Lower leg skin (tissue), 4 donors: ENCODE measurements around the gene PTPRN2. TPM values are rescaled to one million over a fixed set of nuclear protein-coding genes. Genes with fewer than 3 reads are reported as not detected.

Source experiments
- DNase-seq, 2 donors: peaks; one replicate each; pipeline ENCODE4 v3.0.0-alpha.2; 2019; ENCODE audit warnings: low spot score in 2 of 2
- H3K4me3 ChIP-seq: fragments of 200-600 bp; sonication (generic); 2 replicates; pipeline ENCODE4 v1.5.1; 2017; ENCODE audit warnings: mild to moderate bottlenecking, low read depth; ENCODE audit not compliant: poor library complexity, severe bottlenecking
- CTCF ChIP-seq, 3 donors: fragments of 450-650 bp; IDR thresholded peaks; one replicate each; pipeline ENCODE4 v1.5.1; 2016; ENCODE audit warnings: antibody characterized with exemption in 3 of 3, mild to moderate bottlenecking in 3 of 3, moderate library complexity in 2 of 3
- POLR2A ChIP-seq, 2 donors: fragments of 450-650 bp; IDR thresholded peaks; one replicate each; pipeline ENCODE4 v1.6.1; 2016 to 2017; ENCODE audit warnings: antibody characterized with exemption in 2 of 2, mild to moderate bottlenecking in 1 of 2, moderate library complexity in 1 of 2
- WGBS, 2 donors: methylation state at CpG; one replicate each; pipeline ENCODE4 v1.1.5; 2018; 5-methylcytosine and 5-hydroxymethylcytosine counted together
- intact Hi-C: fragments of 100-400 bp; cut with DNase I; formaldehyde crosslinking; loops from one replicate; pipeline ENCODE4 v1.15.0; 2023; ENCODE audit warnings: low total_unique reads
- total RNA-seq, 4 donors: library from RNA; depleted of rRNA; stranded (reverse); fragments of >200 nt; gene quantifications; one replicate each; pipeline ENCODE4 v1.1.0, GENCODE V29; 2016

Gene PTPRN2
- total RNA-seq, 4 donors from 2014 or later, result 0.11 to 1.6 (median 0.92) TPM

GRCh38 chr7:158141221-158141582, 446.4 kb downstream of the PTPRN2 start:
- WGBS, 2 donors, result 85 to 95% methylated on average over 17 of the region's 17 CpGs
- TF ChIP-seq POLR2A (IDR thresholded peaks at IDR 0.05) (no peak), CTCF (IDR thresholded peaks at IDR 0.05) (no peak)
- DNase-seq, result no peak
- no peak overlapping the region for H3K4me3 ChIP-seq
- intact Hi-C loops, result no loop called here

- intact Hi-C loops, result no loop called here
- no peak overlapping the region for H3K4me3 ChIP-seq
- TF ChIP-seq CTCF (IDR thresholded peaks at IDR 0.05) (no peak), POLR2A (IDR thresholded peaks at IDR 0.05) (no peak)
- 85 to 92% methylated on average over 31 of the region's 31 CpGs for WGBS, 2 donors
- no peak for DNase-seq
Observed at GRCh38 chr7:158140538-158141220, 446.9 kb downstream of the PTPRN2 start.

- WGBS, 2 donors, result 79 to 88% methylated on average over 10 of the region's 10 CpGs
- TF ChIP-seq CTCF (IDR thresholded peaks at IDR 0.05), result no peak
- no peak for TF ChIP-seq POLR2A (IDR thresholded peaks at IDR 0.05)
- no peak for DNase-seq
- no peak overlapping the region for H3K4me3 ChIP-seq
- intact Hi-C loops, result no loop called here
Observed at GRCh38 chr7:158139499-158139898, 448.1 kb downstream of the PTPRN2 start.

GRCh38 chr7:158138329-158138597, 449.4 kb downstream of the PTPRN2 start:
- WGBS, 2 donors, result 88 to 90% methylated on average over 8 to 9 of the region's 9 CpGs
- intact Hi-C loops, result no loop called here
- TF ChIP-seq CTCF (IDR thresholded peaks at IDR 0.05) (no peak), POLR2A (IDR thresholded peaks at IDR 0.05) (no peak)
- no peak overlapping the region for H3K4me3 ChIP-seq
- no peak for DNase-seq

GRCh38 chr7:158137516-158138328, 449.9 kb downstream of the PTPRN2 start:
- 80 to 89% methylated on average over 17 to 18 of the region's 18 CpGs for WGBS, 2 donors
- TF ChIP-seq CTCF (IDR thresholded peaks at IDR 0.05), result no peak
- no peak for TF ChIP-seq POLR2A (IDR thresholded peaks at IDR 0.05)
- DNase-seq, result no peak
- intact Hi-C loops, result no loop called here
- no peak overlapping the region for H3K4me3 ChIP-seq
